Right lobe of liver (tissue), 6 donors: ENCODE data around the gene MPDU1. TPM values are rescaled to one million over a fixed set of nuclear protein-coding genes. Genes with fewer than 3 reads are reported as not detected.

Experiments
- ATAC-seq, 4 donors: fragments of 200-7000 bp; cut with Tn5 transposase; one replicate each; pipeline ENCODE4 v1.9.1; 2020; ENCODE audit warnings: mild to moderate bottlenecking in 4 of 4, moderate library complexity in 4 of 4
- DNase-seq, 3 donors: peaks; one replicate each; pipeline ENCODE4 v3.0.0-alpha.2; 2020
- H3K27ac ChIP-seq, 3 donors: fragments of 200-600 bp; one replicate each; pipeline ENCODE4 v1.8.0; 2022
- H3K27me3 ChIP-seq, 2 donors: fragments of 200-600 bp; one replicate each; pipeline ENCODE4 v1.8.0; 2022
- H3K36me3 ChIP-seq, 4 donors: fragments of 200-600 bp; sonication (generic) in 1 of 4; one replicate each; pipeline versions ENCODE4 v1.5.1 to v1.8.0; 2017 to 2022; ENCODE audit warnings: control low read depth in 1 of 4
- H3K4me1 ChIP-seq, 4 donors: fragments of 200-600 bp; sonication (generic) in 1 of 4; one replicate each; pipeline versions ENCODE4 v1.5.1 to v1.8.0; 2017 to 2022; ENCODE audit warnings: control low read depth in 1 of 4
- H3K4me3 ChIP-seq, 3 donors: fragments of 200-600 bp; one replicate each; pipeline ENCODE4 v1.8.0; 2022
- H3K9me3 ChIP-seq, 4 donors: fragments of 200-600 bp; sonication (generic) in 1 of 4; one replicate each; pipeline versions ENCODE4 v1.5.1 to v1.8.0; 2017 to 2022; ENCODE audit warnings: control low read depth in 1 of 4
- CTCF ChIP-seq, 4 donors: fragments of 200-600 bp in 3 of 4; fragments of 450-650 bp in 1 of 4; IDR thresholded peaks; one replicate each; pipeline versions ENCODE4 v1.5.1 to v1.8.0; 2016 to 2022; ENCODE audit warnings: antibody characterized with exemption in 4 of 4, mild to moderate bottlenecking in 2 of 4
- POLR2A ChIP-seq: fragments of 450-650 bp; IDR thresholded peaks from one replicate; pipeline ENCODE4 v1.6.1; 2017; ENCODE audit warnings: antibody characterized with exemption, mild to moderate bottlenecking
- WGBS: methylation state at CpG from one replicate; pipeline ENCODE4 v1.1.6; 2018; ENCODE audit warnings: low coverage, low lambda C conversion rate; ENCODE audit not compliant: insufficient coverage; ENCODE audit errors: missing lambda C conversion rate; 5-methylcytosine and 5-hydroxymethylcytosine counted together
- intact Hi-C, 2 donors: fragments of 100-400 bp; cut with DNase I; formaldehyde crosslinking; loops; one replicate each; pipeline versions ENCODE4 v1.11.2 to v1.14.1; 2022
- total RNA-seq, 6 experiments: library from RNA; depleted of rRNA in 2 of 6; stranded (reverse); fragments of >200 nt in 2 of 6; fragmentation: NEBNext Ultra II Directional in 3 of 6; extraction: Animal tissue kit (Norgen Biotek cat#: 25700) in 3 of 6; gene quantifications; one replicate each; pipeline versions ENCODE4 v1.1.0 to v1.2.4, GENCODE V29; 2016 to 2023
- donor health status: DM: no; HTN: yes; CAD: no.
- donor health status: DM: no; HTN: no; CAD: no.
- donor health status: DM: no; HTN: no; CAD: no.
- donor health status: DM: no; HTN: yes; CAD: no.
- donor health status: DM: no; HTN: yes; CAD: no.

The MPDU1 gene
- total RNA-seq, 6 experiments from 2014 or later: 54.2 to 199 (median 63.3) TPM

GRCh38 chr17:7561589-7562207 is 22.0 kb upstream of the MPDU1 start, which contains the start of gene SENP3:
Gene SENP3 (plus strand): TSS chr17:7561919. CDS start chr17:7563077, 1,158 bp downstream.
- H3K9me3 ChIP-seq: no peaks in the 10 kb centered on the region
- H3K4me1 ChIP-seq: peaks cover 0 to 30% (median 15%) of the 10 kb centered on the region in 4 donors
- H3K27me3 ChIP-seq: no peaks in the 10 kb centered on the region
- peak within 1 kb of the TSS; percentile 72 to 79 (median 78) for H3K27ac ChIP-seq
- peak within 1 kb of the TSS; percentile 82 to 99 (median 94) for H3K4me3 ChIP-seq
- 0% methylated on average over 38 of the region's 82 CpGs for WGBS
- peak; percentile 61 to 79 (median 72) for ATAC-seq
- DNase-seq: peak; percentile 91 to 94 (median 93)
- peaks cover 0 to 22% (median 3%) of the 10 kb centered on the region in 4 donors for H3K36me3 ChIP-seq
- intact Hi-C loops: loop anchor here (5.0 to 10.0 kb wide), 2 partner anchors 47 to 49 kb away; no protein-coding TSS in a partner anchor
- TF ChIP-seq CTCF (IDR thresholded peaks at IDR 0.05): no peak
- TF ChIP-seq POLR2A: peak; percentile 51

- WGBS: under 1% methylated on average over 9 of the region's 28 CpGs
- DNase-seq (peak in 1 of 3 donors; percentile 54), ATAC-seq (no peak)
- peaks cover 0 to 26% (median 5%) of the 10 kb centered on the region in 4 donors for H3K36me3 ChIP-seq
- H3K27ac ChIP-seq: peak overlapping the region; percentile 72 to 79 (median 78)
- no peak for TF ChIP-seq POLR2A
- no peak for TF ChIP-seq CTCF (IDR thresholded peaks at IDR 0.05)
- intact Hi-C loops: loop anchor here (5.0 to 10.0 kb wide), 2 partner anchors 47 to 50 kb away; no protein-coding TSS in a partner anchor
- H3K27me3 ChIP-seq: no peaks in the 10 kb centered on the region
- peak overlapping the region; percentile 82 to 99 (median 94) for H3K4me3 ChIP-seq
- H3K4me1 ChIP-seq: peaks cover 0 to 30% (median 15%) of the 10 kb centered on the region in 4 donors
- no peaks in the 10 kb centered on the region for H3K9me3 ChIP-seq
These were observed 21.4 kb upstream of the MPDU1 start for GRCh38 chr17:7562208-7562605.

GRCh38 chr17:7563115-7563869 is 20.4 kb upstream of the MPDU1 start:
- H3K9me3 ChIP-seq: no peaks in the 10 kb centered on the region
- H3K27ac ChIP-seq: no peak overlapping the region
- no peaks in the 10 kb centered on the region for H3K27me3 ChIP-seq
- 86% methylated on average over 16 of the region's 30 CpGs for whole genome bisulfite sequencing
- intact Hi-C loops: loop anchor here (5.0 to 10.0 kb wide), 2 partner anchors 48 to 51 kb away; no protein-coding TSS in a partner anchor
- peak overlapping the region in 1 of 3 donors; percentile 99 for H3K4me3 ChIP-seq
- DNase-seq: peak in 1 of 3 donors; percentile 43
- ATAC-seq: no peak
- H3K36me3 ChIP-seq: peaks cover 0 to 26% (median 5%) of the 10 kb centered on the region in 4 donors
- H3K4me1 ChIP-seq: peaks cover 0 to 29% (median 13%) of the 10 kb centered on the region in 4 donors
- TF ChIP-seq POLR2A (no peak), CTCF (IDR thresholded peaks at IDR 0.05) (no peak)

GRCh38 chr17:7569571-7569970 is 14.1 kb upstream of the MPDU1 start:
- H3K27ac ChIP-seq: no peak overlapping the region
- H3K4me3 ChIP-seq: no peak overlapping the region
- 77% methylated on average over 4 of the region's 5 CpGs for WGBS
- no peak for TF ChIP-seq POLR2A
- no peak for TF ChIP-seq CTCF (IDR thresholded peaks at IDR 0.05)
- no peak for DNase-seq
- no peak for ATAC-seq
- intact Hi-C loops: loop anchor here in 1 of 2 donors (10.0 kb wide), 1 partner anchor 55 kb away; no protein-coding TSS in a partner anchor
- no peaks in the 10 kb centered on the region for H3K27me3 ChIP-seq
- peaks cover 0 to 15% (median 2%) of the 10 kb centered on the region in 4 donors for H3K4me1 ChIP-seq
- peaks cover 0 to 35% (median 10%) of the 10 kb centered on the region in 4 donors for H3K36me3 ChIP-seq
- no peaks in the 10 kb centered on the region for H3K9me3 ChIP-seq
